GM19324 (cell line): ENCODE measurements around the gene GOLGA1.

Source experiments
- ATAC-seq: cut with Tn5 transposase; IDR thresholded peaks from one replicate; pipeline ENCODE4 v1.9.1; 2021; ENCODE audit warnings: mild to moderate bottlenecking, moderate library complexity; ENCODE audit not compliant: unreplicated experiment, low FRiP score

GOLGA1 gene

DNA sequence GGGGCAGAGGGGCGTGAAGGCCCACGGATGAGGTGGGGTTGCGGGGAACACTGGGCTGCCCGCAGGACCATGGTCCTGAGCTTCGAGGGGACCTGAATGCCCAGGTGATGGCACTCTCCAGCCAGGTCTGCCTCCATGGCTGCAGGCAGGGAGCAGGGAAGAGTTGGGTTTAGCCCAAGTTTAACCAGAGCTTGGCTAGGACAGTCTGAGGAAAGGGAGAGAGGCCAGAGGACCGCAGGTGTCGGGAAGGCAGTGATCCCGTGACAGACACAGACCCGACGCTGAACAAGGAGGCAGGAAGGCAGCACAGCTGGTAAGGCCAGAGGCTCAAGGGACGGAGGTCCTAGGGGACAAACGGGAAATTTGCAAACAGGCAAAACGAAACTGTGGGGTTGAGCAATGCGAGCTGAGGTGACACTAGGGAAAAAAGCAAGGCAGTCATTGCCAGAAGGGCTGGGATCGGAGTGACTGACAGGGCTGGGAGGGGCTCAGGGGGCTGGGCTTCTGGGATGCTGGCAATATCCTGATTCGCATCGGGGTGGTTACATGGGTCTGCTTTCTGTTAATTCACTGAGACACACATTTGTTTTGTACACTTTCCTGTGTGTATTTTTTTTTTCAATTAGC is 53.9 kb downstream of the GOLGA1 start:
- ATAC-seq, result no peak

DNA sequence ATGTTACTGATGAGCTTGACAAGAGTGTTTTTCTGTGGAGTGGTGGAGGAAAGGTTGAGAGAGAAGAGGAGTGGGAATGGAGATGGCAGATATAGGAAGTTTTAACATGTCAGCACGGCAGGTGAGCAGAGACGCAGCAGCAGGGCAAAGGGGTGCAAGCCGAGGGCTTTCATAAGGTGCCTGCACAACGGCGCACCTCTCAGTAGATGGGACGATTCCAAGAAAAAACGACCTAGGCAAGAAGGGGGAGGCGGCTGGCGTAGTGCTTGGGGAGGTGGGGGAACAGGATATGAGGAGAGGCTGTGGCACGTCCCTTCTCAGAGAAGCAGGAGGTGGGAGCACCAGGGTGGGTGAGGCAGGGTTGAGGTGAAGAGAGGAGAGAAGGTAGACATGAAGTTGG is 54.4 kb downstream of the GOLGA1 start:
- ATAC-seq, result no peak

DNA sequence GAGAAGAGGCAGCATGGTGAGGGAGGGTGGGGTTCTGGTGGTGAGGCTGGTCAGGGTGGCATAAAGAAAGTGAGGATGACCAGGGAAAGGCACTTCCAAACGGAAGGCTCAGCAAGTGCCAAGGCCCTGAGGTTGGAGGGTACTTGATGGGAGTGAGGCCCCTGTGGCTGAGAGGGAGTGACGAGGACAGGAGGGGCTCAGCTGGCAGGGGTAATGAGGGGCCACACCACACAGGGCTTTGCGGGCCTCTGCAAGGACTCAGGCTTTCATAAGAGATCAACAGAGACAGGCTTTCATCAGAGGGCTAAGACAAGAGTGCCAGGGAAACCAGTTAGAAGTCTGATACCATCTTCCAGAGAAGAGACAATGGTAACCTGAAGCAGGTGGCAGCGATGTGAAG is 55.3 kb downstream of the GOLGA1 start:
- ATAC-seq, result no peak

- no peak for ATAC-seq
Observed at GRCh38 chr9:124884376-124884775, 56.5 kb downstream of the GOLGA1 start.

DNA sequence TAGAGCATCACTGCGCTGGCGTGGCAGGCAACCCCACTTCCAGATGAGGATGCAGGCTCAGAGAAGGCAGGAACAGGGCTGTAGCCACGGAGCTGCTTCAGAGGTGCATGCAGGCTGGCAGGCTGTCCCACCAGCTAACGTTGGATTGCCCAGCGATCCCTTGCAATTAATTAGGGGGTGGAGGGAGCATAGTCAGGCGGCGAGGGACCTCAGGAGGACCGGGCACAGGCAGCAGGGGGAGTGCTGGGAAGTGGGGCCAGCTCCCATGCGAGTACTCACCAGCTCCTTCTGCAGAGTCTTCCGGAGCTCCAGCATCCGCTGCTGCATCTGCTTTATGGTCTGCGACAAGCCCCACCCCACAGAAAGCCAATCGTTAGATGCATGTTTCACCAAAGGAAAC is 58.7 kb downstream of the GOLGA1 start:
- no peak for ATAC-seq

DNA sequence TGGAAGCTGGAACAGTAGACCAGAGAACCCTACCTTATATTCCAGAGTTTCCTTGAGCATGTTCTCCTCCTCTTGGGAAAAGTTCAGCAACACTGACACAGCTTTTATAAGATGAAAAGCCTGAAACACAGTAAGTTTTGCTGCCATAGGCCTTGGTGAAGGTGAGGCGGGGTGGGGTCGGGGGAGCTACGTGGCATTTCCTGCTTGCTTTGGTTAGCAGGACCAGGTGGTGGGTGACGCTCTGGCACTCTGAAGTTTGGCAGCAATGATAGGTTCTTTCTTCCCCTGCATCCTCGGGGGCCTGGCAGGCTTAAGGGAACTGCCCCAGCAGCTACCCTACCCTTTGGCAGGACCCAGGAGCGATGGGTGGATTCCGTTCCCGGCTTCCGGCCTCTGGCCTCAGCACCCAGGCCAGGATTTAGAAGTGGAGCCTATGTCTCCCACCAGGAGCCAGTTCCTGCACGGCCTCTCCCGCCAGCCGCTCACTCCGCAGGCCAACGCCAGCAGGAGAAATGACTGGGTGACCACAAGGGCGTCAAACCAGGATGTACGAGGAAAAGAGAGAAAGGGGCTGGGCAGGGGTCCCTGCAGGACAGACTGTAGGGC is 59.6 kb downstream of the GOLGA1 start:
- no peak for ATAC-seq

DNA sequence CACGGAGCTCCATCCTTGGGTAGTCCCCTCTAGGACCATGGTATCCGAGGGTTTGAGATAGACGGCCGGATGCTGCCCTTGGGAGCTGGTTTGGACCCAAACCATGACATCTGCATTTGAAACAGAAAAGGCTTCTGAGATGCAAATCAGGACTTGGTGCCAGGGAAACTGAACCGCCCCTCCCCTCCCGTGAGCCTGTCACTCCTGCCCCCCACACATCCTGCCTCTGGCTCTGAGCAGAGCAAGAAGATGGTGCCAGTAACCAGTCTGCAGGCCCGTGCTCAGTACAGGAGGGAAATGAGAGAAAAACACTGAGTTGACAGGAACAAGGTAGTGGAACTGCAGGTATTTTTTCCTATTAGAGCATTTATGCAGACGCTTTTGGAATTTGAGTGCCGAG is 60.4 kb downstream of the GOLGA1 start:
- ATAC-seq, result no peak

- ATAC-seq, result no peak
Observed at GRCh38 chr9:124879226-124879625, 61.7 kb downstream of the GOLGA1 start.

- ATAC-seq, result no peak
Observed at GRCh38 chr9:124878518-124878917, 62.4 kb downstream of the GOLGA1 start.

DNA sequence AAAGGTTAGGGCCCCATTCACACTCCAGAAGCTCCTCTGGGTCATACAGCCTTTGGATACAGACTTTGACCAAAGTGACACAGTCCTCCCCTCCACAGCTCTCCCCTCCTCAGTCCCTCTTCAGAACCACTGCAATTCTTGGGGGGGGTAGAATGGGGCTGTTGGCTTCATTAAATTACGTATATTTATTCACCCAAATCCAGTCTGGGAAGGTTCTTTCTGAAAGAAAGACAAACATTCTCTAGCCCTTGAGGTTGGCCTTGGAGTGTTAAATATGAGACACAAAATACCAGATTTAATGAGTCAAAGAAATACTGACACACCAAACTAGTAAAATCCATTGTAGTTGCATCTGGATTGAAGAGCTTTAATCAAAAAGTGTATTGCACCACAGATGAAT is 62.9 kb downstream of the GOLGA1 start:
- no peak for ATAC-seq

DNA sequence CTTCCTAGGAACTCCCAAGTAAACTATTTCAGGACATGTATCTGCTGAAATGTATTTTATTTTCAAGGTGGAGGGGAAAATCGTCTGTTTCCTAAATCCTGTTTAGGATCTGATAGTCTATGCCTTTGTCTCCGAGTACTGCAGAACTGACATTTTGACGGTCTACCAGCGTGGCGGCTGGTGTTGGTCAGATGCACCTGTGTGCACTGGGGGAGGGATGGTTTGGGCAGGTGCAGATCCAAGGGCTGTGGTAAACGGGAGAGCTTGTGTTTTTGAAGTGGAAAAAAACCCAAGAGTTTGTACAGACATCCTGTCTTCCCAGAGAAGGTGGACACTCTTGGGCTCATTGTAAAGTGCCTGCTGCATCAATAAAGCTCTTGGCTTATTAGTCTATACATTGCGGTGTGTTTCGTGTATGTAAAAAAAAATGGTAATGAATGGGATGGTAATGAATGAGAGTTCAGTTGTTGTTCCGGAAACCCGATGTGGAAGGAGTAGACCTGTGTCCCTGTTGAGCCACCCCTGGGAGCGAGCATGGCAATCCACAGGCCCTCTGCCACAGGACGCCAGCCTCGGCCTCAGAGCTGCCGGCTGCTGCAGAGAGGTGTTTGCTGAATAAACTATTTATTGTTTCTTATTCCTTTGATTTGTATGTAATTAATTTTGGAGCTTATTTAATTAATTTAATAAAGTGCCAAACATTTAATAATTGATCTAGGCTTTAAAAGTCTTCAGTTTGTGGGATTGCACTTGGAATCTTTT is 63.7 kb downstream of the GOLGA1 start:
- no peak for ATAC-seq

DNA sequence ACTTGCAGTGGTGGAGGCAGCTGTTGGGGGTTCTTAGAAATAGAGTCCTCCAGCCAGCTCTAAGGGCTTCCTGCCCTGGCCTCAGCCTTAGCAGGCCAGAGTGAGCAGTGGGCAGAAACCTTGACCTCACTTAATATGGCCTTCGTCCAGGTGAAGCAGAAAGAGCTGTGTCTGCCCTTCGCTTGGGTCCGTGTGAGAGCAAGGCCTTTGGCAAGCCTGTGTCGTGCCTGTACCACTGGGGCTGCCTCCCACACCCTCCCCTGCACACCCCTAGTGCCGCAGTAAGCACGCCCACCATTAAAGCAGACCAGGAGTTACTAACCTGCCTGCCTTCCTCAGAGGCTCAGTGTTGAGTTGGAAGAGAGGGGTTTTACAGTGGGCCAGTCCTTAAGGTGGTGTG is 65.4 kb downstream of the GOLGA1 start:
- ATAC-seq, result no peak

GRCh38 chr9:124873664-124874063 is 67.2 kb downstream of the GOLGA1 start:
- ATAC-seq, result no peak

DNA sequence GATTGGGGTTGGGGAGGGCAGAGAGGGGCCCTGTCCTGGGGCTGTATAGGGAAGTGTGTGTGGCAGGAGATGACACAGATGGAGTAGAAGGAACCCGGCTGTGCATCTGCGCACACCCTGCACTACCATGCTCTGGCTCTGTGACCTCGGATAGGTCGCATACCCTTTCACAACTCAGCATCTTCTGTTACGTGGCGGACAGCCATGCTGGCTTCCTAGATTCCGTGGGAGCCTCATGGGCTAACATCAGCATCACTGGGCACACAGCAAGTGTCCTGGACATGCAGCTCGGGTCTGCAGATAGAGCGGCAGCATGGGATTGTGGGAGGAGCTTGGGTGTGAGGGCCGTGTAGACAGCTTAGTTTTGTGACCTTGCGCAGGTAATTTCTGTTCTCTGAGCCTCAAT is 69.7 kb downstream of the GOLGA1 start:
- ATAC-seq, result no peak

- no peak for ATAC-seq
Observed at GRCh38 chr9:124870723-124871122, 70.2 kb downstream of the GOLGA1 start.

- peak; percentile 47 for ATAC-seq
Observed at GRCh38 chr9:124869986-124870560, 70.8 kb downstream of the GOLGA1 start.

DNA sequence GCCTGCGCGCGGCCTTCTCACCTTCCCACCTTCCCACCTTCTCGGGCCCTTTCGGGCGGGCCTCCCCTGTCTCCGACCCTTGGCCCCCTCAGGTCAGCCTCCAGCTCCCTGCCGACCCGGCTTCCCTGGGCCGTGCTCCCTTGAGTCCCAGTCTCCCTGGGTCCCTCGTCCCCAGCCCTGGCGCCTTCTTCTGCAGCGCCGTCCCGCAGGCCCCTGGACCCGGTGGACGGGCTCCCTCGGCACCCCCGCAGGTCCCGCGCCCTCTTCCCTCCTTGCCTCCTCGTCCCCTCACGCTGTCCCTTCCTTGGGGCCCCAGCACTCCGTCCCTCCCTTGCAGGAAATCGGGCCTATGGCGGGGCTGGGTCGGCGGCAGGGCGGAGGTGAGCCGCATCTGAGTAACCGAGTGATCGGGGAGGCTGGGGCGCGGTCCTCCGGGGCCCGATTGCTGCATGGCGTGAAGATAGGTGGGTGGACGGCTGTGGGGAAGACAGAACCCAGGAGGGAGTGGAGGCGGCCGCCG is 71.4 kb downstream of the GOLGA1 start:
- peak; percentile 8 for ATAC-seq

DNA sequence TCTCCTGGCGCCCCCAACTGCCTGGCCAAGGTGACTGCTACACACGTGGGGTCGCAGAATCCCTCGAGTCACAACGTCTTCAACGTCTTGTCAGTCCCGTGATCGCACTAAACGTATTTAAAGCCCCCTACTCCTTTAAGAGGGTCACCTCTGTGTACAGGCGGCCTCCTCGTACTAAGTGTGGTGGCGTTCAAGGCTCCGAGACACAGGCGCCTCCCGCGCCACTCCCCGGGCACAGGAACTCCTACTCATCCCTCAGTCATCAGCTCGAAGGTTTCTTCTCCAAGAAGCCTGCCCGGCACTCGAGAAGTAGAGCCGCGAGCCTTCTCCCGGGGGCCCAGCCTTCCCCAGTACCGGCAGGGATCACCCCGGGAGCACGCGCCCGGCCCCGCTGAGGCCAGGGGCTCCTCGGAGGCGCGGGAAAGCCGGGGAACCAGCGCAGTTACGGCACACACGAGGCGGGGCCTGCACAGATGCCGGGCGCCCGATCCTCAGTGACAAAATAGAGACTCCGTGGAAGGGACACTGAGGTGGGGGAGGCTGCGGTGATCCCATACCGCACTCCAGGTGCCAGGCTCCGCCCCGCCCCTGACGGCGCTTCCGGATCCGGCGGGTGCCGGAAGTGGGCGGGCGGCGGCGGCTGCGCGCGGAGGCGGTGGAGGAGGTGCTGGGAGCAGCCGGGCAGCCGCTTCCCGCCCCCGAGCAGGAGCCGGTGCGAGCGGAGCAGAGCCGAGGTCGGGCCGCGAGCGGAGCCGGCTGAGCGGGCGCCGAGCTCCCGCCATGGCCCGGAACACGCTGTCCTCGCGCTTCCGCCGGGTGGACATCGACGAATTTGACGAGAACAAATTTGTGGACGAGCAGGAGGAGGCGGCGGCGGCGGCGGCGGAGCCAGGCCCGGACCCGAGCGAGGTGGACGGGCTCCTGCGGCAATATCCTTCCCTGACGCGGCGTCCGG is 72.1 kb downstream of the GOLGA1 start:
- ATAC-seq, result peak; percentile 63

GRCh38 chr9:124863371-124863871 is 77.5 kb downstream of the GOLGA1 start:
- no peak for ATAC-seq
